ENCODE data around the gene NGEF. TPM values are rescaled to one million over a fixed set of nuclear protein-coding genes. Genes with fewer than 3 reads are reported as not detected.

Gene NGEF
- total RNA-seq, 2 donors from 2014 or later = 0.81 to 3.6 TPM

DNA sequence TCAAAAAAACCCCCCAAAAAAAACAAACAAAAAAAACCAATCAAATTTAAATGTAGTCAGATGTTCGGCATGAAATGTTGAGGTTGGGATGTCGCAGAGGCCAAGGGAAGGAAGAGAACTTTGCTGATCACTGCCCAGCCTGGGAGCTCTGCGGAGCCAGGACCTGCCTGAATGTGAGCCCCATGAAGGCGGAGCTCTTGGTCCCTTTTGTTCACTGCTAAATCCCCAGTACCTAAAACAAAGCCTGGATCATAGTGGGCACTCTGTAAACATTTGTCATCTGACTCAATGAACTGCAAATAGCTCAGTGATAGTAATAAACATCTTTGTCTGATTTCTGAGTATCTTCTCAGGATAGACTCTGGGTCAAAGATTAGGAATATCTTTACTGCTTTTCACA lies 64.0 kb downstream of the NGEF start:
- Histone ChIP-seq H3K27me3 (replicated peaks; ENCODE audit: insufficient read depth) (no peaks in the 10 kb centered on the region), H3K9me3 (no peaks in the 10 kb centered on the region), H3K4me3 (no peak overlapping the region), H3K27ac (no peak overlapping the region), H3K4me1 (ENCODE audit: control insufficient read depth in 1 of 2, low read depth in 2 of 2) (no peaks in the 10 kb centered on the region), H3K36me3 (no peaks in the 10 kb centered on the region)
- no peak for ATAC-seq (ENCODE audit: insufficient number of reproducible peaks, low FRiP score, low read depth)
- DNase-seq (ENCODE audit: low spot score) = no peak
- no peak for TF ChIP-seq CTCF (IDR thresholded peaks at IDR 0.05)

GRCh38 chr2:232942831-232943230 lies 70.2 kb downstream of the NGEF start:
- TF ChIP-seq CTCF (IDR thresholded peaks at IDR 0.05) = no peak
- H3K27me3 ChIP-seq (replicated peaks; ENCODE audit: insufficient read depth) = no peaks in the 10 kb centered on the region
- H3K4me3 ChIP-seq = no peak overlapping the region
- no peaks in the 10 kb centered on the region for H3K4me1 ChIP-seq (ENCODE audit: control insufficient read depth in 1 of 2, low read depth in 2 of 2)
- no peak for DNase-seq (ENCODE audit: low spot score)
- H3K27ac ChIP-seq = no peak overlapping the region
- H3K36me3 ChIP-seq = no peaks in the 10 kb centered on the region
- ATAC-seq (ENCODE audit: insufficient number of reproducible peaks, low FRiP score, low read depth) = no peak
- no peaks in the 10 kb centered on the region for H3K9me3 ChIP-seq

DNA sequence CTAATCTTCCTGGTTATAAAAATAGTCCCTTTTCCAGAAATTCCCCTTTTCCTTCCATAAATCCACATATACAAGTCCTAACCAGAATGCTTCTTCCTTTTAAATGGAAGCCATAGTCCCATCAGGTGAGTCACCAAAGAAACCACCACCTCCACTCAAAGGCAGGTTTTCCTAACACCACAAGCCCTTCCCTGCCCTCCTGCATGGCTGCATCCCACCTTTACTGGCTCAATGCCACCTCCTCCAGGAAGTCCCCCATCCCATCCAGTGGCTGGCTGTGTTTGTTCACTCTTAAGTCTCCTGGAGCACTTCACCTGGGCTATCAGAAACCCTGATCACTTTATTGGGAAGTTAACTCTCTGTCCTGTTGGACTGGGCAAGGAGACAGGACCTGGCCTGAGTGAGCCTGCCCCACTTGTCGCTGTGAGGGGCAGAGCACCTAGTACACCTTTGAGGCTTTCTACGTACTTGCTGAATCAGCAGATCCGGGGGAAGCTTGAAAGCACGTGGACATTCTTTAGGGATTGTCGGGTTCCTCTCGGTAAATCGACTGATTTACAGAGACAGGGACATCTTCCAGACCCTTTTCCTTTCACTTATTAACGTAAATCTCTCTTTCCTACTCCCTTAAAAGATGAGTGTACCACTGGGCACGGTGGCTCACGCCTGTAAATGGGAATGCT lies 71.0 kb downstream of the NGEF start:
- ATAC-seq (ENCODE audit: insufficient number of reproducible peaks, low FRiP score, low read depth) = no peak
- no peak for TF ChIP-seq CTCF (IDR thresholded peaks at IDR 0.05)
- no peaks in the 10 kb centered on the region for H3K4me1 ChIP-seq (ENCODE audit: control insufficient read depth in 1 of 2, low read depth in 2 of 2)
- no peaks in the 10 kb centered on the region for H3K9me3 ChIP-seq
- no peaks in the 10 kb centered on the region for H3K36me3 ChIP-seq
- H3K4me3 ChIP-seq = no peak overlapping the region
- no peak overlapping the region for H3K27ac ChIP-seq
- DNase-seq (ENCODE audit: low spot score) = no peak
- H3K27me3 ChIP-seq (replicated peaks; ENCODE audit: insufficient read depth) = no peaks in the 10 kb centered on the region

- Histone ChIP-seq H3K36me3 (no peaks in the 10 kb centered on the region), H3K27me3 (replicated peaks; ENCODE audit: insufficient read depth) (no peaks in the 10 kb centered on the region), H3K4me1 (ENCODE audit: control insufficient read depth in 1 of 2, low read depth in 2 of 2) (no peaks in the 10 kb centered on the region), H3K9me3 (no peaks in the 10 kb centered on the region), H3K4me3 (no peak overlapping the region), H3K27ac (no peak overlapping the region)
- ATAC-seq (ENCODE audit: insufficient number of reproducible peaks, low FRiP score, low read depth) (no peak), DNase-seq (ENCODE audit: low spot score) (no peak)
- TF ChIP-seq CTCF (IDR thresholded peaks at IDR 0.05) = no peak
Measured at GRCh38 chr2:232941400-232941799, 71.7 kb downstream of the NGEF start.

DNA sequence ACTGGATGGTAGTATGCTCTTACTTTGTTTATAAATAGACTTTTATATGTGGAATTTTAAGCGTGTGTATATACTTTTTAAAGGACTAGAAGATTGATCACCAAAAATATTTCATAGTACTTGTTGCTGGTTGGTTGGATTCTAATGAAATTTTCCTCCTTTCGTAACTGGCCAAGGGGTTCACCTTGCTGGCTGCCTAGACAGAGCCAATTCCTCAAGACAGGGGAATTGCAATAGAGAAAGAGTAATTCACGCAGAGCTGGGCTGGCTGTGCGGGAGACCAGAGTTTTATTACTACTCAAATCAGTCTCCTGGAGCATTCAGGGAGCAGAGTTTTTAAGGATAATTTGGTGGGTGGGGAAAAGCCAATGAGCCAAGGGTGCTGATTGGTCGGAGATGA lies 72.3 kb downstream of the NGEF start:
- no peak for TF ChIP-seq CTCF (IDR thresholded peaks at IDR 0.05)
- H3K27ac ChIP-seq = no peak overlapping the region
- no peaks in the 10 kb centered on the region for H3K4me1 ChIP-seq (ENCODE audit: control insufficient read depth in 1 of 2, low read depth in 2 of 2)
- no peak for DNase-seq (ENCODE audit: low spot score)
- no peaks in the 10 kb centered on the region for H3K9me3 ChIP-seq
- no peak overlapping the region for H3K4me3 ChIP-seq
- no peak for ATAC-seq (ENCODE audit: insufficient number of reproducible peaks, low FRiP score, low read depth)
- no peaks in the 10 kb centered on the region for H3K36me3 ChIP-seq
- H3K27me3 ChIP-seq (replicated peaks; ENCODE audit: insufficient read depth) = no peaks in the 10 kb centered on the region

All from thoracic aorta (tissue), 2 donors.